DMS114 treated with DMSO at 0.1 percent for 48 hours (cell line): ENCODE measurements around the gene ALX3.

Source experiments
- DNase-seq: peaks from one replicate; lab custom pipeline; 2025; ENCODE audit not compliant: unreplicated experiment; lab: John Stamatoyannopoulos, UW

Gene ALX3

DNA sequence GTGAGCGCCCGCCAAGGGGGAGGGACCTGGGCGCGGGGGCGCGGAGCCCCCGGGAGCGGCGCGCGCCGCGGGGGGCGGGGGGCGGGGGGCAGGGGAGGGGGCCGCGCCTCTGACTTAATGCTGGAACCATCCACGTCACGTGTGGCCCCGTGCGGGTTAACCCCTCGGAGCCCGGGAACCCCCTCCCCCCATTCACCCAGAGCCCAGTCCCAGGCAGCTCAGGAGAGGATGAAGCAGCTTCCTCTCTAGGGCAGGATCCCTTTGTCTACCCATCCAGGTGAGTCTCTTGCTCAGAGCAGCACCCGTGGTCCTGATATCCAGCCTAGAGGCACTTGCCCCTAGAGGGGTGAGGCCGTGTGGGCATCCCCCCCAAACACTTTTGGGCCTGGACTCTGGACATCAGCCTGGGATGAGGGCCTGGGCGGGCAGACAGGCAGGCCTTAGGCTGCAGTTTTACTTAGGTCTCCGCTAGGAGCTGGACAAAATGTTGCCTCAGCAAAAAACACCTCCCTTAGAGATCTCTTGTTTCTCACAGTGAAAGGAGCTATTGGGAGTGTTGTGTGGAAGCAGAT lies at the start of gene ALX3:
Gene ALX3, minus strand, starts transcription at position 2 of the 572 bp plus-strand sequence. CDS start 60 bp downstream, outside the sequence.
- no peak for DNase-seq

DNA sequence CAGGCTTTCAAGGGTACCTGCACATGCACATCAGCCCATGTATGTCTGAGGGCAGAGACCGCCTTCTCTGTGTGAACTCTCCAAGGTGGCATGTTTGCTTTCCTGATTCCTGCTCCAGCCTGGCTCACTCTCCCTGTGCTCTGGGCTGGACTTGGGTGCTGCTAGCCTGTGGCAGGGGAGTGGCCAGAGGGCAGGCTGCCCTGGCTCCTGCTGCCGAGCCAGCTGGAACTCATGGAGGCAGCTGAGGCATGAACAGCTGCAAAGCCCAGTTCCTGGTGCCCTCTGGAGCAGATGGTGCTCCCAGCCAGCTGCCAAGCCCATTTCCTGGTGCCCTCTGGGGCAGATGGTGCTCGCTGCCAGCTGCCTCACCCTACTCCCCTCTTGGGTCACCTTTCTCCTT lies 49.4 kb upstream of the ALX3 start:
- DNase-seq, result no peak

DNA sequence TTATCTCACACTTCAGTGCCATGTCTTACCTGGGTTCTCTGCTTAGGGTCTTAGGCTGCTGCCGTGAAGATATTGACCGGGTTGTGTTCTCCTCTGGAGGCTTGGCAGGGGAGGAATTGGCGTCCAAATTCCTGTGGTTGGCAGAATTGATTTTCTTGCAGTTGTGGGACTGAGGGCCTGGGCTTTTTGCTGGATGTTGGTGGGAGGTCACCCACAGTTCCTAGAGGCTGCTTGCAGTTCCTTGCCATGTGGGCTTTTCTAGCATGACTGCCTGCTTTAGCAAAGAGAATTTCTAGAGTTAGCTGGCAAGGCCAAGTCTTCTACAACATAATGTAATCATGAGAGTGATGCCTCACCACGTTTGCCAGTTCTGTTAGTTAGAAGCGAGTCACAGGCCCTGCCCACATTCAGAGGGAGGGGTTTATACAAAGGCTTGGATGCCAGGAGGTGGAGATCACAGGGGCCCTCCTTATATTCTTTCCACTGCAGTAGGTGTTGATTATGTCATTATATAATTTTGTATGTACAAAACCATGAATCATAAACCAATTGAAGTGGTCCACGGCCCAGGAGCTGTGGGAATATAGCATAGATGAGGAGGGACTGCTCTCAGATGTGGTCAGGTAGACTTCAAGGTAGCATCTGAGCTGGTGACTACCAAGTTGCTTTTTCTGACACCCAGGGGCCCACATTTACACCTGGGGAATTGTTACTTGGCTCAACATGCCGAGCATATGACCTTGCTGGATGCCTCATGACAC lies 48.3 kb upstream of the ALX3 start:
- no peak for DNase-seq

DNA sequence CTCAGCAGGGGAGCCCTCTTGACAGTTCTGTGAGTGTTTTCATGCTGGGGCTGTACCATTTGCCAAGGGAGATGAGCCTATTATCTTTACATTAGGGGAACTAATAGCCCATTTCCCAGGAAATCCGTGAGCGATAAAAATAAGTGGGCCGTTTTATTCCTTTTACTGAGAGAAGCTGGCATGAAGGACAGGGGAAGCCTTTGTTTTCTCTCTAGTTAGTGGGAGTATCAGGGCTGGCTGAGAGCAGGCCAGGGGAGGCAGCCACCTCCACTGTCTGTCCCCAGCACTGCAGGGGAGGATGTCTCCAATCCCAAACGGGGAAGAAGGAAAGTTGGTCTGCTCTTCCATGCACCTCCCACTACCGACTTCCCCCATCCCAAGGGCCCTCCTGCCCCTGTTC lies 44.3 kb upstream of the ALX3 start:
- DNase-seq, result no peak

DNA sequence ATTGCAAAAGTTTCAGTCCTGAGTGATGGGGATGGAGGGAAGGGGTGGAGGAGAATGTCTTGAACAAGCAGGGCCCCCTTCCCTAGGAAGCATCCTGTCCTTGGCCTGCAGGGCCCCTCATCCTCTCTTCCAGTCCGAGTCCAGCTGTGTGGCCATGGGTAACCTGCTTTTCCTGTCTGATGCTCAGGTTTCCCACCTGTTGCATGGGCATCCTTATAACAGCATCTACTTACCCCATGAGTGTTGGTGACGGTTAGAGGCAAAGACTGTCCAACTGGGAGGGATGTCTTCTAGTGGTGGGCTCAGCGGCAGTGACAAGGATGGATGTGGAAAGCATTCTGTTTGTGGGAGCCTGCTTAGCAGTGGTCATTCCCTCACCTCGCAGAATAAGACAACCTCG lies 43.7 kb upstream of the ALX3 start:
- DNase-seq, result no peak

DNA sequence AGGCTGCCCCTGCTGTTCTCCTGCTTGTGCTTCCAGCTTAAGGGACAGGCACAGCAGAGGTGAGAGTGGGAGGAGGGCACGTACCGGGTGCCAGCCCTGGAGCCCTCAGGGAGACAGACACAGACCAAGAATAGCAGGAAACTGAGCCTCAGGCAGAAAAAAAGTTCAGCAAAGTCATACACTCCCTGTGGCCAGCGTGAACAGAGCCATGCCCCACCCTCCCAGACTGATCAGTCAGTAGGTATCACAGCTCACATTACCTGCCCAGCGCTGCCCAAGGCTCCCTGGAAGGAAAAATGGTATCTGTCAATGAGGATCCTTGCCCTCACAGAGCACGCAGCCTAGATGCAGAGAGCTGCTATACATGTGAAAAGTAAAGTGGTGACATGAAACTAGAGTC lies 43.1 kb upstream of the ALX3 start:
- DNase-seq, result no peak

DNA sequence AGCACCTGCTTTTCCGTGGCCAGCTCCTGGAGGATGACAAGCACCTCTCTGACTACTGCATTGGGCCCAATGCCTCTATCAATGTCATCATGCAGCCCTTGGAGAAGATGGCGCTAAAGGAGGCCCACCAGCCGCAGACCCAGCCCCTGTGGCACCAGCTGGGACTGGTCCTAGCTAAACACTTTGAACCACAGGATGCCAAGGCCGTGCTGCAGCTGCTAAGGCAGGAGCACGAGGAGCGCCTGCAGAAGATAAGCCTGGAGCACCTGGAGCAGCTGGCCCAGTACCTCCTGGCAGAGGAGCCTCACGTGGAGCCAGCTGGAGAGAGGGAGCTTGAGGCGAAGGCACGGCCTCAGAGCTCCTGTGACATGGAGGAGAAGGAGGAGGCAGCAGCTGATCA lies 42.2 kb upstream of the ALX3 start:
- DNase-seq, result no peak

DNA sequence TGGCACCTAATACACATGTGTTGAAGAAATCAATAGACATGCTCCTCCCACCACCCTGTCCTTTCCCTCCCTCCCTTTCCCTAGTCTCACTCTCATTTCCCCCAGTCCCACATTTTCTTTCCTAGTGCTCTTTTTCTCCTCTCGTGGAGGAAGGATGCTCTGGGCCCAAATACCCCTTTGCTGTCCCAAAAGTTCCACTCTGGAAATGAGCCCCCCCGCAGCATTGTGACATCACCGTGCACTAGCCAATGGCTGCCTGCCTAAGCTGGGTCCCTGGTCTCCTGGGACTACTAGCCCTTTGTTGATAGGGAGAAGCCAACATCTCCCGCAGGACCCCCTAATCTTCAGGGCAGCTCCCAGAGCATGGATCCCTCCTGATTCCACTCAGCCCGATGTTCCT lies 41.7 kb upstream of the ALX3 start, which contains the start of gene UBL4B:
Gene UBL4B, plus strand, starts transcription at position 301 of the 400 bp plus-strand sequence. Its CDS starts 92 bp downstream, at position 393.
- DNase-seq, result no peak

DNA sequence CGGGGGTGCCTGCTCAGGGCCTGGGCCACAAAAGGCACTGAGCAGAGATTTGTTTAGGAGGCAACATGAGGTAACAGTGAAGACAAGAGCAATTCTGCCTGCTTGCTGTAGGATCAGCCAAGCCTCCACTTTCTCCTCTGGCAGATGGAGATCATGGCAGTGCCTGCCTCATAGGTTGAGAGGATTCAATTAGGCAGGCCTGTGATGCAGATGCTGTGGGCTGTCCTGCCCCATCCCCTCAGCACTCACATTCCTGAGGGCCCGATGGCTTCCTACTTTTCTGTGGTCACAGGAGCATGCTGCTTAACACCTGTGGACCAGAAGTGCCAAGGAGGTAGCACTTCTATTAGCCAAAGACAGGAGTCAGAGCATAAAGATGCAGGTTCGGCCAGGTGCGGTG lies 40.6 kb upstream of the ALX3 start:
- DNase-seq, result no peak

DNA sequence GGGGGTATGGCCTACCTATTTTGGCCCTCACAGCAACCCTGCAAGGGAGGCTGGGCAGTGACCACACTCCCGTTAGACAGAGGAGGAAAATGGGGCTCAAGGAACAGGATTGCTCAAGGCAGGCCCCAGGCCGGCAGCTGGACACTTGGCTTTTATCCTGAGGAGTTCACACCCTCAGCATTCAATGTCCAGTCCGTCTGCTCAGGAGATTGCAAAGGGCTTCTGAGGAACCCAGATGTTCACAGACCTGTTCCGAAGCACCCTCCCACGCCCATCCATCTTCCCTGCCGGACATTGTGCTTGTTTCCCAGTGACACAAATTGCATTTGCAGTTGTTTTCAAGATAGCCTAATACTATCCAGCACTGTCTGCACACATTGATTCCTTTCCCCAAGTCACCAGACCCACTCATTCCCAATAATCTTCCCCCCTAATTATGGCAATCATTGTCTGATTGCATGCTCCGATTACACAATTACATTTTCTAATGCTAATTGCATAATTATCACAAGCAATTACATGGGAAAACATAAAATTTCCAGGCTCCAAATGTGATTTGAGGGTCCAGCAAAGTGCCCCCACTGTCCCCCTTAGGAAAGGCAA lies 37.5 kb upstream of the ALX3 start:
- DNase-seq, result no peak

DNA sequence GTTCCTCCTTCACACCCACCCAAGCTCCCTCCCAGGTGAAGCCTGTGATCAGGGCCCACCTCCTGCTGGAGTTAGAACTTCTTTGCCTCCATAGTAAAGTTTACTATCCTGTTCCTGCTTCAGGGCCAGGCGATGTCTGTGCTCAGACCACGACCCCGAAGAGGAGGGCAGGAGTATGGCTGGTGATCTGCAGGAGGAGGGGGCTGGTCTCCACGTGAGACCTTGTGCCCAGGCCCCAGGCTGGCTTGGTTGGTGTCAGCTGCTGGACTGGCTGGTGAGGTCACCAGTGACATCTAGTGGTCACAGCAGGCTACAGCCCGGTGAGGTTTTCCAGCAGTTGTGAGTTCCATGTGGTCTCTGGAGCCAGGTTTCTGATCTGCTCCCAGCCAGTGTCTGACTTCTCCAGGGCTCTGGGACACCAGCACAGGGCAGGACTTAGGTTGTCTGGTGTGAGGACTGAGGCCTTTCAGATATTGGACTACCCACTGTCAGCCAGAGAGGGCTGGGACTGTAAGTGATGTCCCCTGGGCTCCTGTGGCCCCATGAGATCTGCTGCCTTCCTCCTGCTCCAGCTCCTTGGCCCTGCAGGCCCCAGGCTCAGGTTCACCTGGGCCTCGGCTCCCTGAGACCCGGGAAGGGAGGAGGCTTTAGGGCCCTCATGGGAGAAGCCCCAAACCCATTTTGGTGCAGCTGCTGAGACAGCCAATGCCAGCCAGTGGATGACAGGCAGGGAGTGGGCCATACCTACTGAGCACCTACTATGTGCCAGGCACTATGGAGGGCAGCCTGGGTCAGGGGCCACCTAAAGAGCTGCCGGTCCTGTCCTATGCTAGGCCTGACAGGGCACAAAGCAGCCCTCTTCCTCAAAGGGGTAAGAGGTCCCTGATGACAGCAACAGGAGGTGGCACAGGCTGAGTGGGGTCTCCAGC lies 35.8 kb upstream of the ALX3 start:
- DNase-seq, result peak; percentile 62

DNA sequence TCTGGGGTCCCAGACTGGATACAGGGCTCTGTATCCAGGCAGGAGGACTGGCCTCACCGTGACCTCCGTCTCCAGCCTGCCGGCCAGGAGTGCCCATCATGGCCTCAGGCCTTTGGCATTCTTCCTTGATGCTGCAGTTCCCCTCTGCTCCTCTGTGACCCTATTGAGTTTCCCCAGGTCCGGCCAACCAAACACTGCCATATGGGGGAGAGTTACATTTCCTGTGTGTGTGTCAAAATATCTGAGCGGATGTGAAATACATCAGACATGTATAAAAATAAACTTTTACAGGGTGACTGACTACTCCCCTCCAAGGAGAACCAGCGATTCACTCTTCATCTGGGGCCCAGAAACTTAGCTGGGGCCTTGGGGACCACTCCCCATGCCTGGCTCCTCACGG lies 31.6 kb upstream of the ALX3 start:
- no peak for DNase-seq

DNA sequence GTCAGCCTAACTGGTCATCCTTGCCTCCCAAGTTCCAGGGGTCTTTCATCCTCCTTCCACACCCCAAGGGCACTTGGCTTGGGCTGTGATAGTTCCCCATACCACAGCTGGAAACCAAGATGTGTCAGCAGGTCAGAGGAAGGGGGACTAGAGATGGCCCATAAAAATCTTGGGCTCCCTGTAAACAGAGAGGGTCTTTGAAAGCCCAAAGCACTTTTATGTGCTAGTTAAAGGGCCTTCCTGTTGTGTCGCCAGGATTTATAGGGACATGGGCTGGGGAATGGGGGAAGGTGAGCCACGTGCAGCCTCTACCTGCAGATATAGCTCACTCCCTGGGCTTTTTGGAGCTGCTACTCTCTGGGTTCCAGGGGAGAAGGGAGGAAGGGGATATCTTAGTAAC lies 29.9 kb upstream of the ALX3 start:
- no peak for DNase-seq

DNA sequence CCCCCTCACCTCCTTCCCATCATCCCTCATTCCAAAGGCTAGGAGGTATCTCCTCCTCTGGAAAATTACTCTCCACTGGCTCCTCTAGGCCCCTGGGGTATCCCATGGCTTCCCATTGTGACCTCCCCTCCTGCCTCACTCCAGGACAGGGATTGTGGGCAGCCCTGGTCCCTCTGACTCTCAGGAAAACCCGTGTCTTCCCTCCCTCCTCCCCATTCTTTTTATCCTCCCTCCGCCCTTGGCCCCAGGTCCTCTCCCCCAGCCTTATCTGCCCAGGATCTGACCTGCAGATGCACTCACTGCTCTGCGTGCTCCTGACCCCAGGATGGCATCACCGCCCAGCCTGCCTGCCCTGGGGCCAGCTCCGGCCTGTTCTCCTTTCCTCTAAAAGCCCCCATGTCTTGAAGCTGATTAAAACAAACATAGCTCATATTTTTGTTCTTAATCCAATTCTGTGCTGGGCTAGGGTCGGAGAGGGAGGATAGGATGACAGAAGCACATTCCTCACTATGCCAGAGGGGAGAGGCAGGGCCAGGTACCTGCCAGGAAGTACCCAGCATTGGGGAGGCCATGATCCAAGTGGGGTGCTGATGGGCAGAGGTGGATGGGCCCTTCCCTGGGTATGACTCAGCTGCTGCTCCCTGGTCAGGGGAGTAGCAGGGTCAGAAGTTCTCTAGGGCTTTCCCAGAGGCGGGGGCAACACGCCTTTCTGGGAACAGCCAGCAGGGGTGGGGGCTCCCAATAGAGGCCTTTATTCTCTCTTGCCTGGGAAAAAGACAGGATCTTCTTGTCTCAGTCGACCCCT lies 28.0 kb upstream of the ALX3 start:
- no peak for DNase-seq

DNA sequence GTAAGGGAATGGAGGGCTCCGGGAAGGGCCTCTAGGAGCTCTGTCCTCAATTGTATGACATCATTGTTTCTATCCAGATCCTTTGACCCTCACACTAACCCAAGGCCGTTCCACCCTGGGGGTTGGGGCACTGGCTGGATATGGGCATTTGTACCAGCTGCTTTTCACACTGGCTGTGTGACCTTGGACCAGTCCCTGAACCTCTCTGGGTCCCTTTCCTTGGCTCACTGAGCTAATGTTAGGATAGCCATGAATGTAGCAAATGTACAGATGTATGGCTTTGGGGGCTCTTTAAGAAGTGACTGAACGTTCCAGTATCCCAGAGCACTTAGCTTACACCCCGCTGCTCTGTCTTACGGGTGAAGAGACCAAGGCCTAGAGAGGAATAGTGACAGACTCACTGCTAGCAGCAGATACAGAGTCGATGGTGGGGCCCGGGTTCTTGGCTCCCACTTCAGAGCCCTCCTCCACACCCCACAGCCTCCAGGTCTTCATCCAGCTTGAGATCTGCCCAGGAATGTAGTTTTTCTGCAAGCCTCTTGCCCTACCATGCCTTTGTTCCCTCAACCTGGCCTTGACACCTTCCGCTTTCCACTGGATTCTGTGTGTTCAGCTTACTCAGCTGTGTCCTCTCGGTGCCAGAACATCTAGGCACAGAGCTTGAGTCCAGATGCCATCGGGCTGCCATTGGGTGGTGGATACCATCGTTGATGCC lies 27.2 kb upstream of the ALX3 start:
- DNase-seq, result no peak

DNA sequence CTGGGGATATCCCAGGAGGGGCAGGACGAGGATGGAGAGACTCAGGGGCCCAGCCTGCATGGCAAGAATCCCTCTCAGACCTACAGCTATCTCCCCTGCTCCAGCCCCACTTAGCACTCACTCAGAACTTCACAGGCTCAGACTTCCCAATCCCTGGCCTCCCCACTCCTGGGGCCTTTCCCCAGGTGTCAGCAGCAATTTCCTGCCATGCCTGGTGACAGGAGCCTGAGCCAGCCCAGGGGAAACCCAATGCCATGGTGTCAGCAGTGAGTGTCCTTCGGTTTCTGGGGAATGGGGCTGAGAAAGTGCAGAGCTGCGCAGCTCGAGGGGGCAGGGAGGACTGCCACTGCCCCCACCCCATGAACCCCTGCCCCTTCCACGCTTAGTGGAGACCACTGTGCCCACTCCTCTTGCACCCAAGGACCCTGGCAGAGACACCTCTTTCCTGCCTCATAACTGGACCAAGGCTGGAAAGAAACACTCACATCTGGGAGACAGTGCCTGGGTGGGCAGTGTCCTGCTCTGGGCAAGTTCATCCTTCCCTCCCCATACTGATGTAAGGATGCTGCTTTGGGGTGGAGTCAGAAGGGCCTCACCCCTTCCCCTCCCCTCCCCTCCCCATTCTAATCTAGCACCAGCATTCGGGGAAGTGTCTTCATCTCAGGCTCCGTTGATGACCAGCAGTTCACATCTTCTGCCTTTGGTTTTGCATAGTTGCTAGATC lies 24.6 kb upstream of the ALX3 start:
- no peak for DNase-seq

DNA sequence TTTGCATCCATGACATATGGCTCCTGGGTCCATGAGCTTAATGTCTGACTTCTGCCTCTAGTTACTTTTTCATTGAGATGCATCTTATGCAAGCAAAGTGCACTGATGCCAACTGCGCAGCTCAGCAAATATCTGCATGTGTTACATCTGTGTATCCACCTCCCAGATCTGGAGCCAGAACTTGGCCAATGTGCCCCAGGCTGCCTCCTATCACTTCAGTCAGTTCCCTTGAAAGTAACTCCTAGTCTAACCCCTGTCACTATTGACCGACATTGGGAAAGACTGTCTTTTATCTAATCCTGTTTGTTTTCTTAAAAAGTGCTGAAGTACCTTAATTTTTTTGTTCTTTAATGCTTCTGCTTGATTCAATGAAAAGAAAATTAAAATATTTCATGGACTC lies 22.5 kb upstream of the ALX3 start:
- DNase-seq, result no peak

DNA sequence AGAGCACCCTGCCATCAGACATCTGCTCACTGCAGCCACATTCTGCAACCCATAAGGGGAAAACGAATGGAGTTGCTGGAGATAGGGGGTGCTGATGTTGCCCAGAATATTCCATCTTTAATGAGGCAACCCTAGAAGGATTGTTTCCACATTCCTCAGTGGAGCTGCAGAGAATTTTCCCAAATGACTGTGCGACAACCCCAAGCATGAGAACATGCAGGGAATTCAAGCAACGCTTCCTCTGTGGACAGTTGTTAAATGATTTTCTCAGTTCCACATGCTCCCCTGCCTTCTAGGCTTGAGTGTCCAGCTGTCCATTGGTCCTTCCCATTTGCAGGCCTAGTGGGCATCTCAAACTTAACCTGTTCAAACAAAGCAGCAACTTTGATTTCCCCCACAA lies 21.3 kb upstream of the ALX3 start:
- DNase-seq, result no peak

DNA sequence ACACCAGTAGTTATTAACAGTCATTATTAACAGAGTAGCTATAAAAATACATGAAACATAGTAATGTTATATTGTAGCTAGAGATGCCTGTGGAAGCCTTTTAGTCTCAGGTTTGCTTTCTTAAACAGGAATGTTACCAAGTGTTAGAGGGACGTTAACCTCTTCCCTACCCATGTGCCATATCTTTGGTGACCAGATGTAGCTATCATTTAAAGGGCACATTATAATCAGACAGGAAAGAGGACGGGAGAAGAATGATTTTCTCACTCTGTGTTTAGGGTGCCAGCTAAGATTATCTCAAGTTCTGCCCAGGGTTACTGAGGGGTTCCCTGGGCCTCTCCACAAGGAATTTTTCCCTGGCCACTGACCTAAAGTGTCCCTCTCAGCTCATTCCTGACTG lies 20.9 kb upstream of the ALX3 start:
- DNase-seq, result no peak
